Measurements from ENCODE around the gene AGR2.

Gene AGR2

GRCh38 chr7:16803881-16804673 lies 722 bp downstream of the AGR2 start:
- no peak for TF ChIP-seq TEAD4 (IDR thresholded peaks at IDR 0.05)

GRCh38 chr7:16803125-16803524 lies 1.7 kb downstream of the AGR2 start:
- no peak for TF ChIP-seq ZBTB7A (IDR thresholded peaks at IDR 0.05; ENCODE audit: low read depth)
- TF ChIP-seq TCF12 (IDR thresholded peaks at IDR 0.05; ENCODE audit: low read depth): no peak
- TF ChIP-seq FOXM1 (IDR thresholded peaks at IDR 0.05; ENCODE audit: borderline replicate concordance, low read depth): no peak
- TF ChIP-seq NFIC (IDR thresholded peaks at IDR 0.05): no peak
- TF ChIP-seq TAF1 (IDR thresholded peaks at IDR 0.05; ENCODE audit: low read depth): no peak
- no peak for TF ChIP-seq MAX (IDR thresholded peaks at IDR 0.05)
- TF ChIP-seq EGR1 (IDR thresholded peaks at IDR 0.05): no peak

- TF ChIP-seq TCF12 (IDR thresholded peaks at IDR 0.05; ENCODE audit: low read depth) (no peak), NFIC (IDR thresholded peaks at IDR 0.05) (no peak), YY1 (IDR thresholded peaks at IDR 0.05; ENCODE audit: low read depth) (no peak), REST (IDR thresholded peaks at IDR 0.05; ENCODE audit: low read depth) (no peak), CEBPB (IDR thresholded peaks at IDR 0.05) (no peak), TAF1 (IDR thresholded peaks at IDR 0.05; ENCODE audit: low read depth) (no peak), TEAD4 (IDR thresholded peaks at IDR 0.05) (no peak), EGR1 (IDR thresholded peaks at IDR 0.05) (no peak), ZBTB7A (IDR thresholded peaks at IDR 0.05; ENCODE audit: low read depth) (no peak), CREB1 (IDR thresholded peaks at IDR 0.05; ENCODE audit: low read depth) (no peak), RAD21 (IDR thresholded peaks at IDR 0.05; ENCODE audit: low read depth) (no peak), EP300 (IDR thresholded peaks at IDR 0.05; ENCODE audit: borderline replicate concordance) (no peak), FOXM1 (IDR thresholded peaks at IDR 0.05; ENCODE audit: borderline replicate concordance, low read depth) (no peak), MAX (IDR thresholded peaks at IDR 0.05) (no peak), USF1 (IDR thresholded peaks at IDR 0.05) (no peak)
Measured at GRCh38 chr7:16801579-16801978, 3.2 kb downstream of the AGR2 start.

GRCh38 chr7:16801111-16801542 lies 3.7 kb downstream of the AGR2 start:
- TF ChIP-seq RAD21 (IDR thresholded peaks at IDR 0.05; ENCODE audit: low read depth) (peak; percentile 82), USF1 (IDR thresholded peaks at IDR 0.05) (no peak), REST (IDR thresholded peaks at IDR 0.05; ENCODE audit: low read depth) (no peak)

- TF ChIP-seq USF1 (IDR thresholded peaks at IDR 0.05) (no peak), EP300 (IDR thresholded peaks at IDR 0.05; ENCODE audit: borderline replicate concordance) (no peak), TAF1 (IDR thresholded peaks at IDR 0.05; ENCODE audit: low read depth) (no peak), REST (IDR thresholded peaks at IDR 0.05; ENCODE audit: low read depth) (no peak), ZBTB7A (IDR thresholded peaks at IDR 0.05; ENCODE audit: low read depth) (no peak), CREB1 (IDR thresholded peaks at IDR 0.05; ENCODE audit: low read depth) (no peak), NFIC (IDR thresholded peaks at IDR 0.05) (no peak), CEBPB (IDR thresholded peaks at IDR 0.05) (no peak), MAX (IDR thresholded peaks at IDR 0.05) (no peak), FOXM1 (IDR thresholded peaks at IDR 0.05; ENCODE audit: borderline replicate concordance, low read depth) (no peak)
Measured at GRCh38 chr7:16795624-16796023, 9.2 kb downstream of the AGR2 start.

All from Ishikawa (cell line).